Skeletal muscle tissue (tissue), 4 donors: Measurements from ENCODE around the gene GOLGB1. TPM values are rescaled to one million over a fixed set of nuclear protein-coding genes. Genes with fewer than 3 reads are reported as not detected.
"Not testable (repeated sequence)": the region's sequence is repeated elsewhere in the genome, so short reads cannot be mapped to it uniquely, and the experiment has no call there.

Source experiments
- H3K27ac ChIP-seq: one replicate; pipeline ENCODE4 v1.7.0; 2013; ENCODE audit warnings: mild to moderate bottlenecking, low read depth, low read length, inconsistent platforms
- H3K27me3 ChIP-seq, 3 donors: one replicate each; pipeline ENCODE4 v1.7.0; 2013; ENCODE audit warnings: low read length in 3 of 3; ENCODE audit not compliant: control insufficient read depth in 3 of 3, insufficient read depth in 3 of 3
- H3K36me3 ChIP-seq, 3 donors: one replicate each; pipeline ENCODE4 v1.7.0; 2013; ENCODE audit warnings: low read length in 3 of 3; ENCODE audit not compliant: control insufficient read depth in 3 of 3, insufficient read depth in 3 of 3
- H3K4me1 ChIP-seq, 3 donors: one replicate each; pipeline ENCODE4 v1.7.0; 2013; ENCODE audit warnings: low read length in 3 of 3, mild to moderate bottlenecking in 3 of 3; ENCODE audit not compliant: control insufficient read depth in 3 of 3, insufficient read depth in 3 of 3
- H3K4me3 ChIP-seq, 3 donors: one replicate each; pipeline ENCODE4 v1.7.0; 2013; ENCODE audit warnings: low read length in 3 of 3
- H3K9ac ChIP-seq, 3 donors: one replicate each; pipeline ENCODE4 v1.7.0; 2013; ENCODE audit warnings: low read length in 3 of 3, mild to moderate bottlenecking in 3 of 3, moderate library complexity in 2 of 3, low read depth in 1 of 3
- H3K9me3 ChIP-seq, 3 donors: one replicate each; pipeline ENCODE4 v1.7.0; 2013; ENCODE audit warnings: low read length in 3 of 3; ENCODE audit not compliant: control insufficient read depth in 3 of 3
- total RNA-seq: library from RNA; depleted of rRNA; stranded (reverse); fragments of >200 nt; gene quantifications from one replicate; pipeline ENCODE4 v1.2.3, GENCODE V29; 2014
- donor health status: Osteomylitis.

Gene GOLGB1, protein sequence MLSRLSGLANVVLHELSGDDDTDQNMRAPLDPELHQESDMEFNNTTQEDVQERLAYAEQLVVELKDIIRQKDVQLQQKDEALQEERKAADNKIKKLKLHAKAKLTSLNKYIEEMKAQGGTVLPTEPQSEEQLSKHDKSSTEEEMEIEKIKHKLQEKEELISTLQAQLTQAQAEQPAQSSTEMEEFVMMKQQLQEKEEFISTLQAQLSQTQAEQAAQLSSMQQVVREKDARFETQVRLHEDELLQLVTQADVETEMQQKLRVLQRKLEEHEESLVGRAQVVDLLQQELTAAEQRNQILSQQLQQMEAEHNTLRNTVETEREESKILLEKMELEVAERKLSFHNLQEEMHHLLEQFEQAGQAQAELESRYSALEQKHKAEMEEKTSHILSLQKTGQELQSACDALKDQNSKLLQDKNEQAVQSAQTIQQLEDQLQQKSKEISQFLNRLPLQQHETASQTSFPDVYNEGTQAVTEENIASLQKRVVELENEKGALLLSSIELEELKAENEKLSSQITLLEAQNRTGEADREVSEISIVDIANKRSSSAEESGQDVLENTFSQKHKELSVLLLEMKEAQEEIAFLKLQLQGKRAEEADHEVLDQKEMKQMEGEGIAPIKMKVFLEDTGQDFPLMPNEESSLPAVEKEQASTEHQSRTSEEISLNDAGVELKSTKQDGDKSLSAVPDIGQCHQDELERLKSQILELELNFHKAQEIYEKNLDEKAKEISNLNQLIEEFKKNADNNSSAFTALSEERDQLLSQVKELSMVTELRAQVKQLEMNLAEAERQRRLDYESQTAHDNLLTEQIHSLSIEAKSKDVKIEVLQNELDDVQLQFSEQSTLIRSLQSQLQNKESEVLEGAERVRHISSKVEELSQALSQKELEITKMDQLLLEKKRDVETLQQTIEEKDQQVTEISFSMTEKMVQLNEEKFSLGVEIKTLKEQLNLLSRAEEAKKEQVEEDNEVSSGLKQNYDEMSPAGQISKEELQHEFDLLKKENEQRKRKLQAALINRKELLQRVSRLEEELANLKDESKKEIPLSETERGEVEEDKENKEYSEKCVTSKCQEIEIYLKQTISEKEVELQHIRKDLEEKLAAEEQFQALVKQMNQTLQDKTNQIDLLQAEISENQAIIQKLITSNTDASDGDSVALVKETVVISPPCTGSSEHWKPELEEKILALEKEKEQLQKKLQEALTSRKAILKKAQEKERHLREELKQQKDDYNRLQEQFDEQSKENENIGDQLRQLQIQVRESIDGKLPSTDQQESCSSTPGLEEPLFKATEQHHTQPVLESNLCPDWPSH (N-terminal part only)
- 20.4 TPM for total RNA-seq

DNA sequence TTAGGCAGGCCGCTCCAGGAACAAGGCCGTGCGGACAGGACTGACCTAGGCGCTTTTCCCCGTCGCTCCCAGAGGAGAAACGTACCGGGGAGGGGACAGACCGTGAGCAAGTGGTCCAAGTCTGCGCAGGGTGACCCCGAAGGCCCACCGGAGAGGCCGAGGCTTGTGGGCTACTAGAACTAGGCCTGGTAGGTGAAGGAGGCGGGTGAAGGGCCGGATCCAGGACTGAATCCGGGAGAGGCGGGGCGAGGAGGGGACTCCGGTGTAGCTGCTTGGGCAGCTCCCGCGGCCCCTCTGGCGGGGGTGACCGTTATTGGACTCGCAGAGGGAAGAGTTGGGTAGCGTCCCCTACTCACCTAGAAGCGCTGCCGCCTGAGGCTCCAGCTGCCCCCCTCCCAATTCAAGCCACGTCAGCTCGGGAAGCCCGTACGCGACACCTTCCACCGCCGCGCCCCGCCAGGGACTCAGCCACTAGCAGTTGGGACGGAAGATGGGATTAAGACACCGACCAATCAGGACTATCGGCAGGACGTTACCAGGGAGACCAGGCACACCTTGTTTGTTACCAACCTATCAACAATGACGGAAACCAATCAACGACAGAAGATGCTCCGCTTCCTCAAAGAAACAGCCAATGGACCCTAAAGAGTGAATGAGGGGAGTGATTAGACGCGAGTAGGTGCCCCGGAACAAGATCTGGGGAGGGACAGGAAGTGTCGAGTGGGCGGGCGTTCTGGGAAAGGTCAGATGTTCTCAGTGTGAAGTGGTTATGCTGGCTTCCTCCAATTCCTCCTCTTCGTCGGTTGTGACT lies at the start of gene GOLGB1:
Gene GOLGB1 (minus strand): TSS at position 466 of the 811 bp plus-strand sequence. CDS start 18,770 bp downstream, outside the sequence.
- H3K4me1 ChIP-seq: peaks cover 17 to 23% (median 19%) of the 10 kb centered on the region in 3 donors
- peak within 1 kb of the TSS; percentile 98 for H3K27ac ChIP-seq
- H3K27me3 ChIP-seq: no peaks in the 10 kb centered on the region
- peak within 1 kb of the TSS; percentile 95 to 99 (median 97) for H3K9ac ChIP-seq
- H3K4me3 ChIP-seq: peak within 1 kb of the TSS; percentile 87 to 99 (median 95)
- no peaks in the 10 kb centered on the region for H3K9me3 ChIP-seq
- H3K36me3 ChIP-seq: no peaks in the 10 kb centered on the region

DNA sequence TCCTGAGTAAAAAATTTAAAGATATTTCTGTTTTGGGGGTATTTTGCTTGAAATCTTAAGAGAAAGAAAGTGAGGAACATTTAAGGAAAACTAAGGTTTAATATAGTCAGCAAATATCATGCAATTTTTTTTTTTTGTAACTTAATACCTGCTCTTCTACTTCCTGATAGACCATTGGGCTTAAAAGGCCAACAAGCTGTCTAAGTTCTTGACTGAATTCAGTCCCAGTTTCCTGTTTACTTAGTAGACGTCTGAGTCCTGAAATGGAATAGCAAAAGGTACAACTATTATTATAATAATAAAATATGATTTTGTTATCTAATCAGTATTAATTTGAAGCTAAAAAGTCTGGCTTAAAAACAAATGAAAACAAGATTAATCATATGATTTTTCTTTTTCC lies 47.4 kb upstream of the GOLGB1 start:
- Histone ChIP-seq H3K4me1 (no peaks in the 10 kb centered on the region), H3K9me3 (no peaks in the 10 kb centered on the region), H3K36me3 (peaks cover 0 to 3% (median 0%) of the 10 kb centered on the region in 3 donors), H3K9ac (no peak overlapping the region), H3K4me3 (no peak overlapping the region), H3K27me3 (no peaks in the 10 kb centered on the region), H3K27ac (no peak overlapping the region)

DNA sequence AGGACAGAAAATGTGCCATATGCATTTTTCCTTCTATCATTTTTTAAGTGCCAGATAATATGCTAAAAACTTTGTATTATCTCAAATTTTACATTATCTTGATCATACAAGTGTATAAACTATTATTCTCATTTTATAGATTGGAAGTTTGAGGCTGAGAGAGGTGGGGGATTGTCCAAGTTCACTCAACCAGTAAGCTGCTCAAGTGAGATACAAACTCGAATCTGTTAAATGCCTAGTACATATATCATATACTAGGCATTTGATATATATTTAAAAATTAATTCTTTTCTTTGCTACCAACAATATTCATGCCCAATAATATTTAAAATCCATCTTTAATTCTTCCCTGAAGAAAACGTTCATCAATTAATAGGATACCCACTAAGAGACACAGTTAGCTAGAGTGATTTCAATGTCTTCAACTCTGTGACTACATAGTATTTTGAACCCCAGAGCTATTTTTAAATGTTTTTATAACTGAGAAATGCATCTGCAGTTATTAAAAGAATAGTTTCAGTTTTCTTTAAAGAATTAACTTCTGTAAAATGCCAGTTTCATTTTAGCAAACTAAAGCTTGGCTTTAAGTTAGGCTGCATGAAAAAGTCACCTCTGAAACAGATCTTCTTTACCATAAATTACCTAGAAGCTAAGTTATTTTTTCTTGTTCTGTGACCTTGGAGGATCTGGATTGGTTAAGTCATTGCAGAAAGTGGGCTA lies 44.9 kb upstream of the GOLGB1 start:
- Histone ChIP-seq H3K27me3 (no peaks in the 10 kb centered on the region), H3K9me3 (no peaks in the 10 kb centered on the region), H3K4me1 (no peaks in the 10 kb centered on the region), H3K4me3 (no peak overlapping the region), H3K27ac (no peak overlapping the region), H3K36me3 (peaks cover 1 to 9% (median 4%) of the 10 kb centered on the region in 3 donors), H3K9ac (no peak overlapping the region)

DNA sequence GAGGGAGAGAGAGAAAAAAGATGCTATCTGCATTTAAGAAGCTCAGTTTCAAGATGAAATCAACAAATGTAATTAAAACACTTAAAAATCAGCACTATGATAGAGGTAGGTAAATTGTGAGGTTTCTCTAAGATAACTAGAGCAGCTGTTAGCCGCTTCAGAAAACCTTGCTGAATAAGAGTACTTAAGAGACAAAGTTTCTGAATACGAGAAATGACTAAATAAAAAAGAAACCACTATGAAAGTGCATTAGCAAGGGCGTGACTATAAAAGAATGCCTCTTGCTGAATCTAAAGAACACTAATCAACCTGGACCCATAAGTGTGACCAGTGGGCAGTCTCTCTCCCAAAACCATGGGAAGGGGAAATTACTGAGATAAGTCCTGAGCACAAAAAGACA lies 43.5 kb upstream of the GOLGB1 start:
- H3K36me3 ChIP-seq: peaks cover 6 to 23% (median 15%) of the 10 kb centered on the region in 3 donors
- H3K4me1 ChIP-seq: no peaks in the 10 kb centered on the region
- H3K9ac ChIP-seq: no peak overlapping the region
- no peak overlapping the region for H3K27ac ChIP-seq
- H3K27me3 ChIP-seq: no peaks in the 10 kb centered on the region
- H3K4me3 ChIP-seq: no peak overlapping the region
- no peaks in the 10 kb centered on the region for H3K9me3 ChIP-seq

DNA sequence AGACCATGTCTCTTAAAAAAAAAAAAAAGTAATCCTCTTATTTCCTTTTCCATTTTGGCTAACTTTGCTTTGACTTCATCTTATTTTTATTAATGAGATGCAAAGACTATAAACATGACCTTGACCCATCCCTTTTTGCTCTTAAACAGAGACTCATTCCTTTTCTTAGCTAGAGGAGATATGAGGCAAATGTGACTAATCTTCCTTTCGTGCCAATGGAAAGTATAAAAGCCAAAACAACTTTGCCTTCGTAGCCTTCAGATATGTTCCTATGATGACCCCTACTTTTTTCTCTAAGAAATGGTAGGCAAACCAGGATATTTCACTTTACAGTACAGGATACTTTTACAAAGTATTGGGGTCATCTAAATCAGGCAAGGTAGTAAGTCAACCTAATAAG lies 36.9 kb upstream of the GOLGB1 start:
- Histone ChIP-seq H3K27me3 (no peaks in the 10 kb centered on the region), H3K4me1 (no peaks in the 10 kb centered on the region), H3K4me3 (no peak overlapping the region), H3K9me3 (no peaks in the 10 kb centered on the region), H3K27ac (no peak overlapping the region), H3K36me3 (peaks cover 10 to 30% (median 26%) of the 10 kb centered on the region in 3 donors), H3K9ac (no peak overlapping the region)

DNA sequence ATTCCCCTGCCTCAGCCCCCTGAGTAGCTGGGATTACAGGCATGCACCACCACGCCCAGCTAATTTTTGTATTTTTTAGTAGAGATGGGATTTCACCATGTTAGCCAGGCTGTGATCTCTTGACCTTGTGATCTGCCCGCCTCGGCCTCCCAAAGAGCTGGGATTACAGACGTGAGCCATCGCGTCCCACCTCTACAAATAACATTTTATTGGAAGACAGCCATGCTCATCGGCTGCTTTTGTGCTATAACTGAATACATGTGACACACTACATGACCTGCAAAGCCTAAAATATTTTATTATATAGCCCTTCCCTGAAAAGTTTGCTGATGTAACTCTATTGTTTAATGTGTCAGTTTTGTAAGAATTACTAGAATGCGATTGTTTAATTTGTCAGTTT lies 33.2 kb upstream of the GOLGB1 start:
- H3K27me3 ChIP-seq, H3K4me1 ChIP-seq, H3K4me3 ChIP-seq, H3K9ac ChIP-seq, H3K27ac ChIP-seq, H3K9me3 ChIP-seq: not testable (repeated sequence)
- H3K36me3 ChIP-seq: peaks cover 9 to 33% (median 25%) of the 10 kb centered on the region in 3 donors

DNA sequence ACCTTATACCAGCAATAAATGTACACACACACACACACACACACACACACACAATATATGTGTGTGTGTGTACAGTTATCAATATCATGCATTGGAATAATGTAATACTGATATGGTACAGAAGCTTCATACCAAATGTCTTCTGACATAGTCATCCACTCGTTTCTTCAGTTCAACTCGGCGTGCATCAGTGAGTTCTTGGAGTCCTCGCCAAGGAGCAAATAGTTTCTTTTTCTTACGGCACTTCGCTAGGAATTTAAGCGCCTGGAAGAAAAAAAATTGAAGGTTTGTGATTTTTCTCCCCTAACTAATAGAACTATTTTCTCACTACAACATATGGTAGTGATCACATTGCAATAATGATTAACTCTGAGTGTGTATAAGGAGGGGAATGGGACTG lies 32.1 kb upstream of the GOLGB1 start:
- Histone ChIP-seq H3K27ac (no peak overlapping the region), H3K36me3 (peaks cover 7 to 30% (median 26%) of the 10 kb centered on the region in 3 donors), H3K9ac (no peak overlapping the region), H3K4me1 (no peaks in the 10 kb centered on the region), H3K9me3 (no peaks in the 10 kb centered on the region), H3K4me3 (no peak overlapping the region), H3K27me3 (no peaks in the 10 kb centered on the region)

DNA sequence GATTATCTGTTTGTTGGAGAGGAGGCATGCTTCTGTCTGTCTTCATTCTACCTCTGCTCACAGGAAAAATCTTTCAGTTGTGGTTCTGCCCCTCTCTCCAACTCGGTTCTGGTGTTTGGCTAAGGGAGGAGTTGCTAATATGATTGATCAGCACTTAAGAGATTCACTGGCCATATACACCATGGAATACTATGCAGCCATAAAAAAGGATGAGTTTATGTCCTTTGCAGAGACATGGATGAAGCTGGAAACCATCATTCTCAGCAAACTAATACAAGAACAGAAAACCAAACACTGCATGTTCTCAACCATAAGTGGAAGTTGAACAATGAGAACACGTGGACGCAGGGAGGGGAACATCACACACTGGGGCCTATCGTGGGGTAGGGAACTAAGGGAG lies 25.6 kb upstream of the GOLGB1 start:
- H3K36me3 ChIP-seq: peaks cover 16 to 45% (median 39%) of the 10 kb centered on the region in 3 donors

More for the DNA sequence above, 25.6 kb upstream of the GOLGB1 start:
- not testable (repeated sequence) for H3K27ac ChIP-seq, H3K9me3 ChIP-seq, H3K4me1 ChIP-seq, H3K4me3 ChIP-seq, H3K9ac ChIP-seq, H3K27me3 ChIP-seq
